GM21529 (cell line): ENCODE data around the gene C1QC.

Source experiments
- ATAC-seq: cut with Tn5 transposase; IDR thresholded peaks from one replicate; pipeline ENCODE4 v1.9.1; 2021; ENCODE audit not compliant: unreplicated experiment

Gene C1QC

GRCh38 chr1:22619252-22619651 lies 24.2 kb upstream of the C1QC start:
- no peak for ATAC-seq

- ATAC-seq: no peak
Observed at GRCh38 chr1:22619798-22620197, 23.6 kb upstream of the C1QC start.

GRCh38 chr1:22621761-22622160 lies 21.7 kb upstream of the C1QC start:
- ATAC-seq: no peak

GRCh38 chr1:22625262-22625925 lies 18.0 kb upstream of the C1QC start:
- ATAC-seq: no peak

GRCh38 chr1:22626237-22627157 lies 16.9 kb upstream of the C1QC start:
- no peak for ATAC-seq

GRCh38 chr1:22627331-22627730 lies 16.1 kb upstream of the C1QC start:
- no peak for ATAC-seq

GRCh38 chr1:22628698-22629444 lies 14.6 kb upstream of the C1QC start:
- no peak for ATAC-seq

- ATAC-seq: no peak
Observed at GRCh38 chr1:22629886-22630285, 13.5 kb upstream of the C1QC start.

- no peak for ATAC-seq
Observed at GRCh38 chr1:22633697-22634463, 9.6 kb upstream of the C1QC start.

- no peak for ATAC-seq
Observed at GRCh38 chr1:22635436-22635835, 8.0 kb upstream of the C1QC start.

- no peak for ATAC-seq
Observed at GRCh38 chr1:22636353-22636752, 7.1 kb upstream of the C1QC start, which contains the start of gene C1QA. Gene C1QA (plus strand): TSS chr1:22636628. CDS start chr1:22637617, 989 bp downstream.

- ATAC-seq: no peak
Observed at GRCh38 chr1:22636927-22637326, 6.5 kb upstream of the C1QC start.

- no peak for ATAC-seq
Observed at GRCh38 chr1:22637907-22638445, 5.5 kb upstream of the C1QC start.

- ATAC-seq: no peak
Observed at GRCh38 chr1:22638476-22639234, 4.8 kb upstream of the C1QC start.

- ATAC-seq: no peak
Observed at GRCh38 chr1:22639286-22639685, 4.1 kb upstream of the C1QC start.

- no peak for ATAC-seq
Observed at GRCh38 chr1:22641247-22641646, 2.2 kb upstream of the C1QC start.

GRCh38 chr1:22641906-22642636 lies 1.4 kb upstream of the C1QC start:
- no peak for ATAC-seq

- no peak for ATAC-seq
Observed at GRCh38 chr1:22643928-22644327, 495 bp downstream of the C1QC start.

- ATAC-seq: no peak
Observed at GRCh38 chr1:22645931-22646330, 2.5 kb downstream of the C1QC start.
